ENCODE measurements around the gene RPS24.
A peak's percentile ranks its signal among the peaks of the same experiment; 100 is the strongest.

Gene RPS24

DNA sequence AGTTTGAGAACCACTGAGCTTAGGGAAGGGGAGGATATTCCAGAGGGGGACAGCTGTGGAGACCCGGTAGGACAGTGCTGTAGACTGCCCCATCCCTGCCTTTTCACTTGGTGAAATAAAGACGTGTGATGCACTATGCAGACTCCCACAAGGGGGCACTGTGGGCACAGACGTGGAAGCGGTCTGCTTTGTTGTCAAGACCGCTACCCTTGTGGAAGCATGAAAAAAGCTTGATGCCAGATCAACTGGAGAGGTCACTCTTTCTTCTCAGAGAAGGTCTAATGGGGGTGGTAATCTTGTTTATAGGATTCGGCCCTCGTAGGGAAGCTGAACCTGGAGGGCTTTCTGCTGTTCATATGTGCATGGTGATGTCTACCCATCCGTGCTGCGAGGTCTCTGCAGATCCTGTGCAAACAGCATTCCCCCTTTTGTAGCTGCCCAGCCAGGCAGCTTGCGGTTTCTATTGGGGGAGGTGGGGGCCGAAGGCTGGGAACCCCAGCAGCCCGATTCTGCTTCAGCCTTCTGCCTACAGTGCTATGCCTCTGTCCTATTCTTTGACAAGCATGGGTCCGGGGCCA lies 13.7 kb downstream of the RPS24 start:
- no peaks in the 10 kb centered on the region for H3K27me3 ChIP-seq (ENCODE audit: insufficient read depth, low read depth, severe bottlenecking)
- no peak overlapping the region for H3K27ac ChIP-seq
- peaks cover 16% of the 10 kb centered on the region for H3K36me3 ChIP-seq
- peak; percentile 92 for DNase-seq
- no peak overlapping the region for H3K4me3 ChIP-seq (ENCODE audit: low read depth, low read length)
- H3K9me3 ChIP-seq (ENCODE audit: severe bottlenecking): no peaks in the 10 kb centered on the region
- TF ChIP-seq, protein P1, sequence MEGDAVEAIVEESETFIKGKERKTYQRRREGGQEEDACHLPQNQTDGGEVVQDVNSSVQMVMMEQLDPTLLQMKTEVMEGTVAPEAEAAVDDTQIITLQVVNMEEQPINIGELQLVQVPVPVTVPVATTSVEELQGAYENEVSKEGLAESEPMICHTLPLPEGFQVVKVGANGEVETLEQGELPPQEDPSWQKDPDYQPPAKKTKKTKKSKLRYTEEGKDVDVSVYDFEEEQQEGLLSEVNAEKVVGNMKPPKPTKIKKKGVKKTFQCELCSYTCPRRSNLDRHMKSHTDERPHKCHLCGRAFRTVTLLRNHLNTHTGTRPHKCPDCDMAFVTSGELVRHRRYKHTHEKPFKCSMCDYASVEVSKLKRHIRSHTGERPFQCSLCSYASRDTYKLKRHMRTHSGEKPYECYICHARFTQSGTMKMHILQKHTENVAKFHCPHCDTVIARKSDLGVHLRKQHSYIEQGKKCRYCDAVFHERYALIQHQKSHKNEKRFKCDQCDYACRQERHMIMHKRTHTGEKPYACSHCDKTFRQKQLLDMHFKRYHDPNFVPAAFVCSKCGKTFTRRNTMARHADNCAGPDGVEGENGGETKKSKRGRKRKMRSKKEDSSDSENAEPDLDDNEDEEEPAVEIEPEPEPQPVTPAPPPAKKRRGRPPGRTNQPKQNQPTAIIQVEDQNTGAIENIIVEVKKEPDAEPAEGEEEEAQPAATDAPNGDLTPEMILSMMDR (IDR thresholded peaks at IDR 0.05; ENCODE audit: low read depth, low read length): peak; percentile 92

DNA sequence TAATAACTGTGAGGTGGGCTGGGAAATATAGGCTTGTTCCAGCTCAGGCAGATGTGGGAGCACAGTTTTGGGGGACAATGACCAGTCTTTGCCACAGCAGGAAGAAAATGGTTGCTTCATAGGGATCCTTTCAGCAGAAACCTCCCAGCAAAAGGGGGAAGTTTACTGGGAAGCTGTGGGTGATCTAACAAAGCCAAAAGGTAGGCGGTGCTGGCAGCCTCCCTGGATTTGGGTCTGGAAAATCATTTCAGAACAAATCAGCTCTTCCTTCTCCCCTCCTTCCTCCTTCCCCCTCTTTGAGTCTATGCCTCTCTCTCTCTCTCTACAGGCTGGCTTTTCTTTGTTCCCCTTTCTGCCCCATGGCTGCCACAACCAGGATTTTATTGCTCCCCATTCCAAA lies 16.2 kb downstream of the RPS24 start:
- DNase-seq: no peak
- no peak overlapping the region for H3K27ac ChIP-seq
- H3K4me3 ChIP-seq (ENCODE audit: low read depth, low read length): no peak overlapping the region
- TF ChIP-seq, protein P1 (IDR thresholded peaks at IDR 0.05; ENCODE audit: low read depth, low read length): no peak
- H3K9me3 ChIP-seq (ENCODE audit: severe bottlenecking): no peaks in the 10 kb centered on the region
- no peaks in the 10 kb centered on the region for H3K36me3 ChIP-seq
- H3K27me3 ChIP-seq (ENCODE audit: insufficient read depth, low read depth, severe bottlenecking): no peaks in the 10 kb centered on the region

DNA sequence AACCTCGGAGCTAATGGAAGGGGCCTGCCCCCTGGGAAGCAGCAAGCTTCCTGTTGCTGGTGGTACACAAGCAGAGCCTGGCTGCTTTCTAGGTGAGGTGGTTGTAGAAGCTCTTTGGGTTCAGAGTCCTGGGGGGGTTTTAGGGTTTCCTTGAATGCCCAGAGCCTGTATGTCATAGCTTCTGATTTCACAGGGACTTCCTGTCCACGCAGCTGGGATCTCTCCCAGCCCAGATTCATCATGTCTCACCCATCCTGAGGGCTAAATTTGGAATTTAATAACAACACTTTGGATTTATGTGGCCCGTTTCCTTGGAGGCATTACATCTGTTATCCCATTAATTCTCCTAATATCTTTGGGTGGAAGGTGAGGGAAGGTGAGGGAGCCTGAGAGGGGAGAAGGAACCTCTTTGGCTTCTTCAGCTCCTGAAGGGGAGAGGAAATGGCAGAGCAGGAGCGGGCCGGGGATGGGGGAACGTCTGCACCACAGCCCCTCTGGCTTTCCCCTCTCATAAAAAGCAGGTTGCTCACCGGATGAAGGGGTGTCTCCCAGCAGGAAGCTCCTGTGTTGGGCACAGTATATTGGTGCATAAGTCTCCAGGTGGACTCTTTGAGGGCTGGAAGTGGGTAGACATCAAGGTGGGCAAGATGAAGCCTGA lies 19.7 kb downstream of the RPS24 start:
- DNase-seq: no peak
- H3K36me3 ChIP-seq: no peaks in the 10 kb centered on the region
- TF ChIP-seq, protein P1 (IDR thresholded peaks at IDR 0.05; ENCODE audit: low read depth, low read length): no peak
- H3K4me3 ChIP-seq (ENCODE audit: low read depth, low read length): no peak overlapping the region
- no peaks in the 10 kb centered on the region for H3K9me3 ChIP-seq (ENCODE audit: severe bottlenecking)
- H3K27ac ChIP-seq: no peak overlapping the region
- H3K27me3 ChIP-seq (ENCODE audit: insufficient read depth, low read depth, severe bottlenecking): no peaks in the 10 kb centered on the region

DNA sequence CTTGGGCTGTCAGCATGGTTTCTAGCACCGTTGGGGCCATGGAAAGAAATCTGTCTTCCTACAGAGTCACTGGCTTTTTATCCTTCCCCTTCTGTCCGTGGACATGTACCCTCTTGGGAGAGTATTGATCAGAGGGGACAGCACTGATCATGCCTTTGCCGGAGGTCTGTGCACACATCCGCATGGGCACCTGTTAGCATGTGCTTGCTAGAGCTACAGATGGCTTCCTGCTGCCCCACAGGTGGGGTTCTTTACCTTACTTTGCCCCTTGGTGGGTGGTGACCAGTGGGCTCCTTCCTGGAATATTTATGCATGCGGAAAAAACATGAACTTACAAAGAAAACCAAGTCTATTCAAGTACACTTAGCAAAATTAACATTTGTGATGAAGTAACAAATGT lies 24.9 kb downstream of the RPS24 start:
- no peak overlapping the region for H3K4me3 ChIP-seq (ENCODE audit: low read depth, low read length)
- DNase-seq: no peak
- no peaks in the 10 kb centered on the region for H3K36me3 ChIP-seq
- no peak overlapping the region for H3K27ac ChIP-seq
- H3K27me3 ChIP-seq (ENCODE audit: insufficient read depth, low read depth, severe bottlenecking): no peaks in the 10 kb centered on the region
- H3K9me3 ChIP-seq (ENCODE audit: severe bottlenecking): no peaks in the 10 kb centered on the region
- TF ChIP-seq, protein P1 (IDR thresholded peaks at IDR 0.05; ENCODE audit: low read depth, low read length): no peak

DNA sequence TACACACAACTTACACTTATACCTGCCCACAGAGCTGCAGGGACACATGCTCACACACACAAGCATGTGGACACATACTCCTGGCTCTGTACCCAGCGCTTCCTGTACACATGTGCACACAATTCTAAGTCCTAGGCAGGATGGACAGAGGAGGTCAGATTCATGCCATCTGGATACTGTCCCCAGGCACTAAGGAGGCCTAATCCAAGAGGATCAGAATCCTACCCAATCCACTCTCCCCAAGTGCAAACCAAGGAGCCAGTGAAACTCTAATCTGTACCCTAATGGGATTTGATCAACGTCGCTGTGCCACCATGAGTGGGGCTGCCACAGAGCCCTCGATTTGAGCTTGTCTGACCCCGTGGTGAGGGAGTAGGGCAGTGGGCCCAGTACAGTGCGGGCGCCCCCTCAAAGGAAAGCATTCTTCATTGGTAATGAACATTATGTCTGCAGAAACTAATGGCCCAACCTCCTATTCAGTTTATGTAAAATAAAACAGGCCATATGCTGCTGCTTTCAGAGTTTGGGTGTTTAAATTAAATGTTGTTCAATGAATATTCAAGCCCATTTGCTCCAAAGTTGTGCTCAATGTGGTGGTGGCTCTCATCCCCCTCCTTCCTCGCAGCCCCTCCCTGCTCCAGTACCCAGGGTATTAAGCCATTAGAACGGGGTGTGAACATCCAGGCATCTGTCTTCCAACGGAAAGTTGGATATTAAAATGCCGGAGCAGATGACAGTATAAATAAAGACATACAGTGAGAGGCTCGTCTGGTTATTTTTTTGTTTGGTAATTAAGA lies 26.4 kb downstream of the RPS24 start:
- H3K27ac ChIP-seq: peak overlapping the region; percentile 35; the same call in 1 of the 2 replicates
- no peaks in the 10 kb centered on the region for H3K36me3 ChIP-seq
- TF ChIP-seq, protein P1 (IDR thresholded peaks at IDR 0.05; ENCODE audit: low read depth, low read length): no peak
- H3K4me3 ChIP-seq (ENCODE audit: low read depth, low read length): peak overlapping the region; percentile 16
- H3K27me3 ChIP-seq (ENCODE audit: insufficient read depth, low read depth, severe bottlenecking): no peaks in the 10 kb centered on the region
- DNase-seq: peak; percentile 81
- no peaks in the 10 kb centered on the region for H3K9me3 ChIP-seq (ENCODE audit: severe bottlenecking)

Data from WERI-Rb-1 (cell line).